Esophagus muscularis mucosa (tissue), 4 donors: ENCODE measurements around the gene TAS2R13.

ENCODE experiments used
- CTCF ChIP-seq, 3 experiments: fragments of 200-600 bp in 2 of 3; fragments of 450-650 bp in 1 of 3; sonication (generic) in 2 of 3; IDR thresholded peaks; one replicate each; pipeline ENCODE4 v1.5.1; 2017 to 2019; ENCODE audit warnings: antibody characterized with exemption in 3 of 3, mild to moderate bottlenecking in 2 of 3, moderate library complexity in 1 of 3
- EP300 ChIP-seq: sonication (generic); formaldehyde crosslinking; IDR thresholded peaks from one replicate; pipeline ENCODE4 v1.6.1; 2017; ENCODE audit warnings: antibody characterized with exemption
- POLR2AphosphoS5 ChIP-seq, 2 donors: sonication (generic); formaldehyde crosslinking; IDR thresholded peaks; one replicate each; pipeline ENCODE4 v1.6.1; 2017; ENCODE audit warnings: antibody characterized with exemption in 2 of 2

DNA sequence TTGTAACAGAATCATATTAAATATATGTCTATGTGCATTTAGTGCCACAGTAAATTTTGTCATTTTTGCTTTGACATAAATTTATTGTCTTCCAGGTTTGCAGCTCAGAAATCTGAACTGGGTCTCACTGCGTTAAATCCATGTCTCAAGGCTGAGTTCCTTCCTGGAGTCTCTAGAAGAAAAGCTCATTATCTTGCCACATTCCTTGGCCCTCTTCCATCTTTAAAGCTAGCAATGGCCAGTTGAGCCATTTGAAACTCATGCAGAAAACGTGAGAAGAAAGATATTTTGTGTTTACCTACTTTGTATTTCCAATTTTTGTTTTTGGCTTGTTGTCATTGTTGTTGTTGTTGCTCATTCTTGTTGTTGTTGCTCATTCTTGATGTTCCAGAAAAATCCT, 36.0 kb downstream of the TAS2R13 start:
- no peak for TF ChIP-seq CTCF (IDR thresholded peaks at IDR 0.05)
- no peak for TF ChIP-seq EP300
- no peak for TF ChIP-seq POLR2AphosphoS5 (IDR thresholded peaks at IDR 0.05)
